NCI-H524 (cell line): Measurements from ENCODE around the gene POU2AF1.

ENCODE experiments used
- DNase-seq, 2 experiments: peaks; one replicate each; lab custom pipeline; 2025; lab: John Stamatoyannopoulos, UW

Gene POU2AF1

DNA sequence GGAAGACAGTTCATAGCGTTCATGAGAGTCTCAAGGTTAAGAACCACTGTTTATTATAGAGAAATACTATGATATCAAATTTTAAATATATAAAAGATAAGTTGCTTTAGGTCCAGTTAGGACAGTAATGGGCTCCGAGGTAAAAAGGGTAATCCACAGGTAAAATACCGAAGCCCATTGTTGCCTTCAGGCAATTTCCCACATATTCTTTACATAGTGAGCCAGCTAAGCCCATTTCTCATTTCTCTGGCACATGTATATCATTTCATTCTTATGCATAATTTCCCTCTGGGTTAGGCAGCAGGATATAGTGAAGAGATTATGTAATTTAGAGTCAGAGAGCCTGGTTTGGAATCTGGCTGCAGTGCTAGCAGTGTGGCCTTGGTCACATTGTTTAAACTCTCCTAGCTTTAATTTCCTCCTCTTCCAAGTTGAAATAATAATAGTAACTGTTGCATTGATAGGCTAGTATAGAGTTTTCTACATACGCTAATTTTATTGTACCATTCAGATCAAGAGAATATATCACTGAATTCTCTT lies 7.6 kb upstream of the POU2AF1 start:
- no peak for DNase-seq

DNA sequence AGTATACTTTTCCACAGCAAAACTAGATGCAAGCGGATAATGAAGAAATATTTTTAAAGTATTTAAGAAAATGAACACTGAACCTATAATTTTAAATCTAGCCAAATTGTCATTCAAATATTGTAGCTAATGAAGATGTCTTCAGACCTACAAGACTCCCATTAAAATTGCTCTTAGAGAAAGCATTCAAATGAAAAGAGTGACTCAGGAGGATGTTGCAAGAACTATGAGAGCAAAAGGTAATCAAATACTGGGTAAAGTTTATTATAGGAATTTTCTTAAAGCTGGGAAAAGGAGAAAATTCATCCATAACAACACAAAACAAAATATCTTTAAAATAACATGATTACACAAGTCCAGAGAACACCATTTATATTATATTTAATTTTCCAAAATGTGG lies 5.4 kb upstream of the POU2AF1 start:
- DNase-seq = no peak

DNA sequence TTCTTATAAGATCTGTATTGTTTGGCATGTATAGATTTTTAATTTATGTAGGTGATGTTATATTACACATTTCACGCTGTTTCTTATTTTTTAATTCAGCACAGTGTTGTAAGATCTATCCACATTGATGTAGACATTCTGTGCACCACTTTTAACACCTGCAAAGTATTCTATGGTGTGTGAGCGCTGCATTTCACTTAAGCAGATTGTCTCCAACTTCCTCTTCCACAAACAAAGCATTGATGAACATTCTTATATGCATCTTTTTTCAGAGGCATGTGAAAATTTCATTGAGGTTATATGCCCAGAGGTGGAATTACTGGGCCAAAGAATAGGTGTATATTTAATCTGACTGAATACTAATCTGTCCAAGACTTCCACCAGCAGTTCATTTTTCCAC lies 3.4 kb upstream of the POU2AF1 start:
- DNase-seq = no peak

DNA sequence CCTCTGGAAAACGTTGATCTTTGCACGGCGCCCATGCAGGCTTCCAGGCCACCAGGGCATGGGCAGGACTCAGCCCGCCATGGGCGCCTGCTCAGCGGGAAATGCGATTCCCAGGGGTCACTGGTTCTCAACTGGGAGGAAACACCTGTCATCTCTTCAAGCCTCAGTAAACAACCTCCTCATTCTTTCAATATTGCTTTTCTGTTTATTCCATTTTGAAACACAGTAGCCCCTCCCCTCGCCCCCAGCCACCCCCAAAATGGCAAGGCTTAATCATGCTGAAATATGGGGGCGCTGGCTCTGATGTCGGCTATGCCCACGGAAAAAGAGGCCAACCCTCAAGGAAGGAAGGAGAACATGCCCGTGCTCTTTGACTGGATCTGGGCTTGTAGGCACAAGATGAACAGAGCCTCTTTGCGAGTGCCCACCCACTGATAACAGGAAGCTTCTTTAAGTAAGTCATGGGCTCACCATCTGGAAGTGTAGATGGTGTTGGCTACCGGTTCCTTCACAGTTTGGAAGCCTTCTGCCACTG lies 594 bp upstream of the POU2AF1 start:
- no peak for DNase-seq

DNA sequence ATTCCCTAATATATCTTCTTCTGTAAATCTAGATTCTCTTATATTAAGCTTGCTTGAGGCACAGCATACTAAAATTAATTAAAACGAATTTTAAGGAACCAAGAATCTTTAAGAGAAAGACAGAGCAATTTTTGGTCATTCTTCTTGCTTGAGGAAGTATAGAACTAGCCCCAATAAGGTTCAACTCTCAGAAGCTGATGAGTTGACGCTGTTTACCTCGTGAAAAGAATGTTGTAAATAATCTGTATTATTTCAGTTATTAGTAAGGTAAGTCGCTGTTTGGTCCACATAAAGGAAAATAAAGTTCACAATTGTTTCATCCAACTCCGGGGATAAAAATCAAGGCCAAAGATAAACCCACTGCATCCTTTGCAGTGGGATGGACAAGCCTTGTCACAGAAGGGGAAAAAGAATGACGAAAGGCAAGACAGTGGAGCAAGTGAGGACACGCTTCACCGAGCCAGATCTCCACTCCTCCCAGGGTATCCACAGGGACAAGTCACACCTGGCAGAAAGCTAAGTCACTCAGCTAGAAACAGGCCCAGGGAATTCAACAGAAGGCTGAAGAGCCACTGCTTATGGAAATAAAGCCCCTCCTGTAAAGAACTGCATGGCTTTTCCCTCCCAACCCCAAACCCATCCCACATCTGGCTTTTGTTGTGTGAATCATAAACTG lies 752 bp downstream of the POU2AF1 start:
- no peak for DNase-seq

DNA sequence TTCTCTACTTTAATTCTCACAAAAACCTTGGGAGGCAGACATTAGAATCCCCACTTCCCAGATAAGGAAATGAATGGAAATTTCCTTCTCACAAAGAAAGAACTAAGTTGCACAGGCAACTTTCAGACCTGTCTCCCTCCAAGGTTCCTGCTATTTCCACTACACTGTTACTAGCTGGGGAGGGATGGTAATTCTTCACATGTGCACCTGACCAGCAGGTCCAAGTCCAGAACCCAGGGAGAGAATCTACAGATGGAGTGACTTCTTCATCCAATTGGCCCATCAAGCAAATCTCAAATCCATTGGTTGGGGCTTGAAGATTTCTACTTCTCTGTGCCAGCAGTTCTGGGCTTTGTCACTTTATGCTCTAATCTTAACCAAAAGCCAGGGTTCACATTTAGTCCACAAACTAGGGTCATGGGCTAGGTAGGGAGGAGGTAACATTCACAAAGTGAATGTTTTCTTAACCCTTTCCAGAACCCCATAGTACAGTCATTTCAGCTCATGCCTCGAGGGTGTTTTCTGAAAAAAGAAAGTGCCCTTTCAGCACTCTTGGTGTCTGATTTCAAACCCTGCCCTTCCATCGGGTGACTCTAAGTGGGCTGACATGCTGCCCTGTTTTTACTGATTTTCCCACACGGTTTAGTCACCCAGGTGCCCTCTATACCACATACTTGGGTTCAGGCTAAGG lies 2.7 kb downstream of the POU2AF1 start:
- no peak for DNase-seq

DNA sequence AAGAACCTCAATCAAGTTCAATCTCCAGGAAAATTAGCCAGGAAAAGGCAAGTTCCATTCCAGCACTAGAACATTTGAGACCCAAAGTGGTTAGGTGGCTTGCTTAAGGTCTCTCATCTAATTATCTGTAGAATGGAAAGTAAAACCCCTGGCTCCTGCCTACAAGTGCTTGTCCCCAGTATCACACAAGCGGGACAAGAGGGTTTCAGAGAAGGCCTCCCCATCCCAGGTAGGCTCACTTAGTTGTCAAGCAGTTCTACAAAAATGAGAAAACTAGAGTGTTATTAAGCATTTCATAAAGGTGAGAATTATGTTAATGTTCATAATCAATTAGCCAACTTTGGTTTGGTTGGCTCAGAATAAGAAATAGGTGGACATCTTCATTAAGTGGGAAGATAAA lies 5.5 kb downstream of the POU2AF1 start:
- no peak for DNase-seq

DNA sequence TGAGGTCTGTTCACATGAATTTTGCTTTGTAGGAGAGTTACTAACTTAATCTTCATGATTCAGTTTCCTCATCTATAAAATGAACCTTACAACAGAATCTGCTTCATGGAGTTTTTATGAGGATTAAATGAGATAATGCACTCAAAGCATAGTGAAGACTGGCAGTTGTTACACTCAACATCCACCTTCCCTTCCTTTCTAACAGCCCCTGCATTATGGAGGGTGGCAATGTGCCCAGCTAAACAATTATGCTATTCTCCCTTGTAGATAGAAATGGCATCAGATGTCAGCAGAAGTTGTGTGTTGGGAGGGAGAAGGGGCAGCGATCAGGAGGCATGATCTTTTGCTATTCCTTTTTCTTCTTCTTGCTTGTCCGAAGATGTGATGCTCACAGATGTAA lies 6.5 kb downstream of the POU2AF1 start:
- no peak for DNase-seq

DNA sequence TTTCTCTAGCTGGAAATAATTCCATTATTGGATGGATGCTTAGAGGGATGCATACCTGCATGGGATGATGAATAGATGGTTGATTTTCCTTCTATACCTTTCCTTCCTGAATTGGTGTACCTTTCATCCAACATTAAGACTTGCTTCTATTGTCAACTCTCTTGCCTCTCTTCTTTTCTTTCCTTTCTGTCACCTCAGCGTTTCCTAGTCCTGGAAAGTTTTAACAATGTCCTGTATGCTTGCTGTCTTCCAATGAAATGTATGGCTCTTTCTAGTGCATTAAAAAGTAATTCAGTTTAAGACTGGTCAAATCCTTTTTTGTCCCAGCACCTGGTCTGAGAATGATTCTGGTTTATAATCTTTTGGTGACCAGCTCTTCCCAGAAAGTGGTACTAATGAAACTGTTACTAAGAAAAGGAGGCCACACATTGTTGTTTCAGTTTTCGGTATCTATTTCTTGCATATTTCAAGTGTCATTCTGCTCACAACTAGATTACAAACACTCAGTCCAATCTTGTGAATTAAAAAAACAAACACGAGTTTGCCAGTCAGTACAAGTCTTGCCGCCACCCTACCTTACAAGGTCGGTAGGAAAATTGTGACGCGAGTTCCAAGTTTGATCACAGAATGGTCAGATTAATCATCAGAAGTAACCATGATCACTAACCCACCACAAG lies 8.0 kb downstream of the POU2AF1 start:
- no peak for DNase-seq

DNA sequence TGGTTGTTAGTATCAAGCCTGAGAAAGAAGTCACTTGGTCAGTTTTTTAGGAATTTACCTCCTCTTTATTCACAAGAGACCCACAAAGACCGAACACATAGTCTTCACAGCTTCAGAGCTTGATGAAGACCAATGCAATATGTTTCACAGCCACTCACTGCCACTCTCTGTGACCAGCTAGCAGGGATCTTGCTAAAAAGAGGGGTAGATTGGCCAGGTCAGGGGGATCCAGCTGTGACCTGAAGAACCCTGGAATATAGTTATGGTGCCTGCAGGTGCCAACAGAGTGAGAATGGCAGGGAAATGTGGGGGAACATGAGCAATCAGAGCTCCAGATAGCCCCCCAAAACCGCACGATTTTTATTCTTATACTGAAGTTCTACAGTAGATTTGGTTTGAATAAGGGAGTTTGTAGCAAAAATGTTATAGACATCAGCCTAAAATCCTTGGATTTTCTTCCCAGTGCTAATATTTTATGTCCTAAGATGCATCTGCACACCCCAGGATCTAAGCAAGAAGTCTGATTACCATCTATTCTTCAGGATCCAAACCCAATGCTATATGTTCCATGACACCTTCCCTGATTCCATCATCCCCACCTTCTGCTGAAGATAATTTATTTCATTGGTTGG lies 8.7 kb downstream of the POU2AF1 start:
- DNase-seq = no peak

DNA sequence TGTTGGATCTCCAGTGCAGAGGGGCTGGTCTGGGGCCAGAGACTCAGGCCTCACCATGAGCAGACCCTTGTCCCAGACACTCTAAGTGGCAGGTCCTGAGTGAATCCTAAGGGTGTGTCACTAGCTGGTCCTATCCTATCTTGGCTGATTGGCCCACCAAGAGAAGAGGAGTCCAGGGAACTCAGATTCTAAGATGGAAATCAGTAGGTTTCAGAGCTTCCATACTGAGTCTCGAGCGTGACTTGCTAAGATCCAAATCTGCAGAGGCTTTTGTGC lies 10.9 kb downstream of the POU2AF1 start:
- DNase-seq = no peak

DNA sequence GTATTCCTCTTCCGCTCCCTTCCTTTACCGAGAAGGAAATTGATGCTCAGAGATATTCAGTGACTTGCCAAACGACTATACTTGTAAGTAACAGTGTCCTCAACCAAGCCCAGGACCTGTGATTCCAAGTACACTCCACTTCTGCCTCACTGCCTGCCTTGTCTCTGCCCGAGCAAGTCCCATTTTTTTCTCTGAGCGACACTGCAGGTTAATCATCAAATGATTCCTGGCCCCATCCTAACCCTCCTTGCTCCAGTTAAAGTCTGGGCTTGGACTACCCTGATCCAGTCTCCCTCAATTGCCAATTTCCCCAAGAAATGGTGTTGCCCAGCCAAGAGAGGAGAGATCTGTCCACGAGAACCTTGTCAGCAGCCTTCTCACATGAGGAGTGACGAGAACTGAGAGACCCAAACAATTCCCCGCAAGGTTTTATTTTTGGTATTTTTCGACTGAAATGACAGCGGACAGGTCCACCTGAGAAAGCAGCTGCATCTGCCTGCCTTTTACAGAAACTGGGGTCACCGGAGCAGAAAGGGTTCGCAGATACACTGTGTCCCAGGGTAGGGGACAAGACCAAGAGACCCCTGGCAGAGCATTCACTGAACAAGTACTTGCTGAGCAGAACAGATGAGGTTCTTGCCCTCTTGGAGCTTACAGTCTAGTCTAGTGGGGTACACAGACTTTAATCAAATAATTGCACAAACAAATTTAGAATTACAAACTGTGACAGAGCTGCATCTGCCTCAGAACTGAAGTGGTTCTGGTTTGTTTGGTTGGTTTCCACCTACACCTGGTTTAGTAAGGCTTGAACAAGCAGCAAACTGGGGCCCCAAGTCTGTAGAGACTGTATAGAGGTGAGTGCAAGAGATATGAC lies 11.4 kb downstream of the POU2AF1 start:
- DNase-seq = no peak

DNA sequence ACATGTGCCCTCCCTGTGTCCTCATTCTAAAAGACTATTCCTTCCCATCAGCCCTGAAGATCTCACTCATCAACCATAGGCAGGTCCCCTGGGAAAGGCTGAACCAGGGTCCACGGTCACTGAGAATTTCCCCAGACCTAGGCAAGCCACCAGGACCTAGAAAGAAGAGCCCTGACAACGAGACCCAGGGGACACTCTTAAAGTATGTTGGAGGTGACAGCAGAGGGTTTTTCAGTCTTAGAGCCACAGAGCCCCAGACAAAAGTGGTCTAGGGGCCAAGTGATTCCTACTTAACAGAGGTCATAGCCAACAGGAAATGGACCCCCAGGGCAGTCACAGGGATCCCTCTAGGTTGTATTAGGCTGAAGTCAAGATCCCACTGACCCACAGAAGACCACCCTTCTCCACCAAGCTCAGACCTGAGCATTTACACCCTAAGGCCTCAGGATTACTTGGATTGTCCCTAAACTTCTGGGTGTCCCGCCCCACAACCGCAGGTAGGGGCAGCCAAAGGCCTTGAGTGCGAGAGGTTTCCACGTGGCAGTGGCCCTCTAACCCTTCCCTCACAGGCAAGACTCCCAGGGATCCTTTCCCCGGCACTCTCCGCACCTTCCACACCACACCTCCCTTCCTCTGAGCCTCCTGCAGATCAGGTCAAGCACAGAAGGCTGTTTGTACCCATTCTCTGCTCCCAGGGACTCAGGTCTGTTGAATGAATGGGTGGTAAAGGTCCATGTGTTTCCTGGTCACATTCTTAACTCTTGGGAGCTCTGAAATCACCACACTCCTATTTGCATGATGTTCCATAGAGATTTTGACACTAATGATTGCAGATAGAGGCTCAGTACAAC lies 12.3 kb downstream of the POU2AF1 start:
- DNase-seq = no peak

DNA sequence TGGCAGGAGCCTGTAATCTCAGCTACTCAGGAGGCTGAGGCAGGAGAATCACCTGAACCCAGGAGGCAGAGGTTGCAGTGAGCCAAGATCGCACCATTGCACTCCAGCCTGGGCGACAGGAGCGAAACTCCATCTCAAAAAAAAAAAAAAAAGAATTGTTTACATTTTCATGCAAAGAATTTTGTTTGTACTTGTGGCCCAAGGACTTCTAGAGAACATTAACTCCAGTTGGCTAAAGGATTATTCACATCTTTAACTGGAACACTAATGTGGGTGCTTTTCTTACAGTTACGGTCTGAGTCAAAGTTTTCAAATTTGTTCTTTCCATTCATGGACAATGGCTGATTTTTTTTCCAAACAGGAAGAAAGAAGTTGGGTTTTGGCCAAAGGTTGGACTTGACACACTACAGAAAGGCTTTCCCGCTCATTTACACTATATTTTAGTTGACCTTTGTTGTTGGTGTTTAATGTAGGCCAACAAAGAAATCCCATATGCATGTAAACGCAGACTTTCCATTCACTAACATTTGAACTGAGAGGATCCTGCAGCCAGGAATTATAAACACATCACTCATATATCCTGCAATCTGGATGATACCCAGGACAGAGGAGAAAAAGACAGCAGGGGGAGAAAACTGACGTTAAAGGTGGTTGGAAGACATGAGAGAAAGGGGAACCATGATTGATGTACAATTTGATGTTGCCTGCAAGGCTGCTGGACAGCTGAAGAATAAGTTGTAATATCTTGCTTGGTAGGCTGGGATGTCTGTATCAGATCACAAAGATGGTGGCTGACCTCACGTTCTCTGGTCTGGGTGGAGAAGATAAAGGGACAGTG lies 13.1 kb downstream of the POU2AF1 start:
- DNase-seq = no peak

DNA sequence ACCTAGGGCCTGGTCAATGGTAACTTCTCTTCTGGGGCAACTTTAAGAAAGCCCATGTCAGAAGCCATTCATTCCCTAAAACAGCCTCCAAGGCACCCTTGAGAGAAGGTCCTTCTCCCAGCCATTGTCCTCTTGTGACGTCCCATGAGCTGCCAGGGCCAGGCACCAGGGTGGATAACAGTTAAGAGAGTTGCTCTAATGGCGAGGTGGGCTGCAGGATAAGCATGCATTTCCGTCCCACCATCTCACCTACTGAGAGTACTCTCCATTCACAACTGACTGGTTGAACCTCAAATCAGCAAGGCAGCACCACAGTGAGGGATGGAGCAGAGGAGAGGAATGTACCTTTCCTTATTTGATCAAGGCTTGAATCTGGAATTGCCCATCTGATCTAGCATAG lies 14.6 kb downstream of the POU2AF1 start:
- DNase-seq = no peak

DNA sequence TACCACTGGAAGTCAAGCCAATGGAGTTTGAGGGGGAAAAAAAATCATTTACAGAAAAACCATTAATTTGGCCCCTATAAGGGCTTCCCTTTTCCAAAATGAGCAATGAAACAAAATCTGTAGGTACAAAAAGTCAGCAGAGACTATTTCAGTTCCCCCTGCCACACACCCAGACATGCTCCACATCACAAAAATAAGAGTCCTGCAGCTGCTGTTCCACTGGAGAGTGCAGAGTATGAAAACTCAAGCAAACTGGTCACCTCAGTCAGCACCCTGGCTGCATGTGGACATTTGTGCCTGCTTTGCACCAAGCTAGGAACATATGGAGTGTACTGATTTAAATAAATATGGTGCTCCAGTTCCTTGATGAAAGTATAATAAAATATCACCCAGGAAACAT lies 15.1 kb downstream of the POU2AF1 start:
- DNase-seq = no peak

DNA sequence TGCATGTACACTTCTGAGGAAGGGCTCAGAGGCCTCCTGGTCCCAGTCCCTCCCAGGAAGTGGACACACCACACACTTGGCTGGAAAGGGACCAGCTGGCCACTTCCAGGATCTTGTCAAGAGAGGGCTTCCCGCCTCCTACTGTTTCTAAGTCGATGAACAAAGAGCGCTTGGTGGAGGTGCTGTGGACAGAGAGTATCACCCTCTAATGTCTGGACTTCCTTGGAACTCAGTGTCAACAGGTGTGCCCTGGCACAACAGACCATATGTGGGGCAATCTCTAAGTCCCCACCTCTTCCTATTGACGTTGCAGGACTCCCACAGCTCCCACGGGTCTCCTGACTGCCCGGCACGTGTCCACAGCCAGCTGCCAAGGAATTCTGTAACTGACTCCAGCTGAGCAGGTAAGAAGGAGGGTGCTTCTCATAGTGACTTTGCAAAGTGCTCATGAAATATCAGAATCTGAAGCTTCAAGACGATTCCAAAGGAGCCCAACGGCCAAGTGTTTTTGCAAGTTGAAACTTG lies 16.1 kb downstream of the POU2AF1 start:
- DNase-seq = peak in 1 of 2 experiments; percentile 9

DNA sequence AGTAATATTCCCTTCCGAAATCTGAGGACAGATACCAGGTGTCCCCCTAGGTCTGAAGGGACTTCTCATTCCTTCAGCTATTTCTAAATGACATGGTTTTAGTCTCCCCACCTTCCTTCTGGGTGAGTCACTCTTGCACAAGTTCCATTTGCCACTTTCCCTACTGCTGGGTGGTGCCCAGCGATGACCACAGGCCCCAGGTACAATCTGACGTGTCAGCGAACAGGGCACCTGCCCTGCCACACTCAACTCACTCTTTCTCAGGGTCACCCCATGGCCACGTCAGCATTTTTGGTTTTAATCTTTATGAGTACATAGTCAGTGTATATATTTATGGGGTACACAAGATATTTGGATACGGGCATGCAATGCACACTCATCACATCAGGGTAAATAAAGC lies 17.2 kb downstream of the POU2AF1 start:
- no peak for DNase-seq

DNA sequence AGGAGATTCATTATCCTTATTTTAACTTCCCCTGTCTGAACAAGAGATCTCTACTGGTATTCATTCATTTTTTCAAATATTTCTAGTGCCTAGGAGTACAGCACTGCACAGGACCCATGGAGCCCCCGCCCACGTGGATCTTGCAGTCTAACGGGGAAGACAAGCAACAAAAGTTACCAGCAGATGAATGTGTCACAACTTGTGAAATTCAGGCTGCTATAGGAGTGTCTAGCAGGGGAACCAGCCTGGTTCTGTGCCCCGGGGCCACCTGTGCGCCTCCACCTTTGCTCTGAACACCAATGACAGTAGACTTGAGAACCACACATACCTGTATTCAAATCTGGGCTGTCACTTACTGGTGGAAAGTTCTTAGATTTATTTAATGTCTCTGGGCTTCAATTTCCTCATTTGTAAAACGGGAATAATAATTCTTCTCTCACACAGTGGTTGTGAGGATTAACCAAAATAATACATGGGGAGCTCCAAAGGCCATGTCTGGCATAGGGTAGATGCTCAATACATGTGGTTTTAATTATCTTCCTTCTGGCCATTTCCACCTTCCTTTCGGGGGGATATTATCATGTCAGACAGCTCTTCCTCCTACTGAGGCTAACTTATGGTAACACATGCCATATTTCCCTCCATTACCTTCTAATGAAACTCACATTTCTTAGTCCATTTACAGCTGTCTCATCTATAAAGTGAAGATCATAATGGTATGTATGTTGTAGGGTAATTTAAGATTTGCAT lies 17.8 kb downstream of the POU2AF1 start:
- no peak for DNase-seq
